Measurements from ENCODE around the gene DEGS2. TPM values are rescaled to one million over a fixed set of nuclear protein-coding genes. Genes with fewer than 3 reads are reported as not detected.

DEGS2 gene
- total RNA-seq, 1 donor from 2014 or later = not detected

- peaks cover 54% of the 10 kb centered on the region for H3K36me3 ChIP-seq
- no peak for DNase-seq
- intact Hi-C loops (cut with micrococcal nuclease) = no loop called here
Measured at GRCh38 chr14:100131181-100131580, 28.3 kb downstream of the DEGS2 start.

GRCh38 chr14:100130521-100130920 lies 28.9 kb downstream of the DEGS2 start:
- H3K4me3 ChIP-seq = no peak overlapping the region
- H3K27ac ChIP-seq (replicated peaks) = no peak overlapping the region
- DNase-seq = no peak
- H3K9me3 ChIP-seq (replicated peaks) = no peaks in the 10 kb centered on the region
- H3K36me3 ChIP-seq = peaks cover 53% of the 10 kb centered on the region
- peaks cover 23% of the 10 kb centered on the region for H3K4me1 ChIP-seq
- intact Hi-C loops (cut with micrococcal nuclease) = no loop called here
- H3K27me3 ChIP-seq (ENCODE audit: low read depth) = no peaks in the 10 kb centered on the region
- TF ChIP-seq, protein P1, sequence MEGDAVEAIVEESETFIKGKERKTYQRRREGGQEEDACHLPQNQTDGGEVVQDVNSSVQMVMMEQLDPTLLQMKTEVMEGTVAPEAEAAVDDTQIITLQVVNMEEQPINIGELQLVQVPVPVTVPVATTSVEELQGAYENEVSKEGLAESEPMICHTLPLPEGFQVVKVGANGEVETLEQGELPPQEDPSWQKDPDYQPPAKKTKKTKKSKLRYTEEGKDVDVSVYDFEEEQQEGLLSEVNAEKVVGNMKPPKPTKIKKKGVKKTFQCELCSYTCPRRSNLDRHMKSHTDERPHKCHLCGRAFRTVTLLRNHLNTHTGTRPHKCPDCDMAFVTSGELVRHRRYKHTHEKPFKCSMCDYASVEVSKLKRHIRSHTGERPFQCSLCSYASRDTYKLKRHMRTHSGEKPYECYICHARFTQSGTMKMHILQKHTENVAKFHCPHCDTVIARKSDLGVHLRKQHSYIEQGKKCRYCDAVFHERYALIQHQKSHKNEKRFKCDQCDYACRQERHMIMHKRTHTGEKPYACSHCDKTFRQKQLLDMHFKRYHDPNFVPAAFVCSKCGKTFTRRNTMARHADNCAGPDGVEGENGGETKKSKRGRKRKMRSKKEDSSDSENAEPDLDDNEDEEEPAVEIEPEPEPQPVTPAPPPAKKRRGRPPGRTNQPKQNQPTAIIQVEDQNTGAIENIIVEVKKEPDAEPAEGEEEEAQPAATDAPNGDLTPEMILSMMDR (IDR thresholded peaks at IDR 0.05; ENCODE audit: borderline replicate concordance) = no peak

More at GRCh38 chr14:100131181-100131580, 28.3 kb downstream of the DEGS2 start:
- TF ChIP-seq, protein P1 (IDR thresholded peaks at IDR 0.05; ENCODE audit: borderline replicate concordance) = no peak
- Histone ChIP-seq H3K9me3 (replicated peaks) (no peaks in the 10 kb centered on the region), H3K4me3 (no peak overlapping the region), H3K27ac (replicated peaks) (no peak overlapping the region), H3K4me1 (peaks cover 23% of the 10 kb centered on the region), H3K27me3 (ENCODE audit: low read depth) (no peaks in the 10 kb centered on the region)

DNA sequence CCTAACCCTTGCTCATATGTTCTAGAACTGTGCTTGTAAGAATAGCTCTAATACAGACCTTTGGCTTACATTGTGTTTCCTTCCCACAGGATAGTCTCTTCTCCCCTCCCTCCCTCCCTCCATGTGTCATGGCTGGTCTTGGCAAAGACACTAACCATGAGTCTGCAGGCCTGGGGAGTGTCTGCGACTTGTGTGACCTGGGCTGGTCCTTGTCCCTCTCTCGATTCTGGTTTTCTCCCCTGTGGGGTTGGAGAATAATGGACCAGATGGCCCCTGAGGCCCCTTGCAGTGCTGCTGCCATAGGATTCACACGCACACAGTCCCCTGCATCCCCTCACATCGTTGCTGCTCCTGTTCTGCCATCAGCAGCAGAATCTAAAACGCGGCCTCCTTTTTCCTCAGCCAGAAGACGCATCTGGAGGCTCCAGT lies 30.3 kb downstream of the DEGS2 start:
- intact Hi-C loops (cut with micrococcal nuclease) = no loop called here
- DNase-seq = no peak
- H3K27ac ChIP-seq (replicated peaks) = peak overlapping the region; percentile 40
- peaks cover 41% of the 10 kb centered on the region for H3K36me3 ChIP-seq
- H3K4me3 ChIP-seq = no peak overlapping the region
- H3K27me3 ChIP-seq (ENCODE audit: low read depth) = no peaks in the 10 kb centered on the region
- TF ChIP-seq, protein P1 (IDR thresholded peaks at IDR 0.05; ENCODE audit: borderline replicate concordance) = no peak
- H3K4me1 ChIP-seq = peaks cover 23% of the 10 kb centered on the region
- H3K9me3 ChIP-seq (replicated peaks) = no peaks in the 10 kb centered on the region

GRCh38 chr14:100128688-100129087 lies 30.8 kb downstream of the DEGS2 start:
- H3K36me3 ChIP-seq = peaks cover 36% of the 10 kb centered on the region
- H3K27me3 ChIP-seq (ENCODE audit: low read depth) = no peaks in the 10 kb centered on the region
- TF ChIP-seq, protein P1 (IDR thresholded peaks at IDR 0.05; ENCODE audit: borderline replicate concordance) = no peak
- DNase-seq = no peak
- peaks cover 23% of the 10 kb centered on the region for H3K4me1 ChIP-seq
- peak overlapping the region; percentile 40 for H3K27ac ChIP-seq (replicated peaks)
- H3K9me3 ChIP-seq (replicated peaks) = no peaks in the 10 kb centered on the region
- no peak overlapping the region for H3K4me3 ChIP-seq
- intact Hi-C loops (cut with micrococcal nuclease) = no loop called here

DNA sequence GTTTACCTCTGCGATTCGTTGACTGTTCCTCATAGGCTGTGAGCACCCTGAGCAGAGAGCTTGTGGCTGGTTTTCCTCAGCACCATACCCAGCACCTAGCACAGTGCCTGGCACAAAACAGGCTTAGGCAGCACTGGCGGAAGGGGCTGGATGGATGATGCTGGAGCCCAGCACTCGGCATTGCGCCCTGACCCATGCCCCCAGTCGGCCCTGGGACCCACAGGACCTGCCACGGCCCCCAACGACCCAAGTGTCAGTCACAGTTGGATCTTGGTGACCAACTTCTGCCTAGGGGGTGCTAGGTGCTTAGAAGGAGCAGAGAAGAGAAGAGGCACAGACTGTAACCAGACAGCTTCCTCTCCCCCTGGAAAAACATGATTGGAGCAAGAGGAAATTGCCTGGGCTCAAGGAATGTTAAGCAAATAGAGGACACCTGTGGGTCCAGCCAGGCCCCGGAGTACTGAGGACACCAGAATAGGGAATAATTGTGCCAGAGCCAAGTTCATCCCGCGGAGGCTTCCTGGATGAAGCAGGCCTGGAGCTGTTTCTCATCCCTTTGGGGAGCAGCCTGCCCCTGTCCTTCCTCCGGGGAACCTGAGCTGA lies 31.5 kb downstream of the DEGS2 start:
- Histone ChIP-seq H3K36me3 (peaks cover 29% of the 10 kb centered on the region), H3K27ac (replicated peaks) (no peak overlapping the region), H3K4me3 (no peak overlapping the region), H3K4me1 (peaks cover 23% of the 10 kb centered on the region), H3K9me3 (replicated peaks) (no peaks in the 10 kb centered on the region), H3K27me3 (ENCODE audit: low read depth) (no peaks in the 10 kb centered on the region)
- TF ChIP-seq, protein P1 (IDR thresholded peaks at IDR 0.05; ENCODE audit: borderline replicate concordance) = no peak
- intact Hi-C loops (cut with micrococcal nuclease) = no loop called here
- DNase-seq = no peak
